Adipocyte (in vitro differentiated cells): ENCODE results near the gene MPHOSPH8.
"Not testable (repeated sequence)": the region's sequence is repeated elsewhere in the genome, so short reads cannot be mapped to it uniquely, and the experiment has no call there.

Experiments
- DNase-seq: peaks from one replicate; pipeline ENCODE4 v3.0.0-alpha.2; 2015; ENCODE audit warnings: low read depth
- H3K27me3 ChIP-seq: replicated peaks from 2 replicates; pipeline ENCODE4 v1.7.0; 2013; ENCODE audit warnings: mild to moderate bottlenecking, low read length, moderate library complexity; ENCODE audit not compliant: control insufficient read depth, insufficient read depth
- H3K36me3 ChIP-seq: 2 replicates; pipeline ENCODE4 v1.7.0; 2013; ENCODE audit warnings: low read length, mild to moderate bottlenecking, moderate library complexity; ENCODE audit not compliant: control insufficient read depth, insufficient read depth, severe bottlenecking
- H3K4me1 ChIP-seq: 2 replicates; pipeline ENCODE4 v1.7.0; 2013; ENCODE audit warnings: mild to moderate bottlenecking, low read length, moderate library complexity; ENCODE audit not compliant: control insufficient read depth, insufficient read depth
- H3K4me3 ChIP-seq: 2 replicates; pipeline ENCODE4 v1.7.0; 2013; ENCODE audit warnings: mild to moderate bottlenecking, low read length, moderate library complexity
- H3K9ac ChIP-seq: 2 replicates; pipeline ENCODE4 v1.7.0; 2013; ENCODE audit warnings: mild to moderate bottlenecking, low read length, moderate library complexity
- H3K9me3 ChIP-seq: 2 replicates; pipeline ENCODE4 v1.7.0; 2013; ENCODE audit warnings: mild to moderate bottlenecking, low read length, moderate library complexity; ENCODE audit not compliant: control insufficient read depth

Gene MPHOSPH8

DNA sequence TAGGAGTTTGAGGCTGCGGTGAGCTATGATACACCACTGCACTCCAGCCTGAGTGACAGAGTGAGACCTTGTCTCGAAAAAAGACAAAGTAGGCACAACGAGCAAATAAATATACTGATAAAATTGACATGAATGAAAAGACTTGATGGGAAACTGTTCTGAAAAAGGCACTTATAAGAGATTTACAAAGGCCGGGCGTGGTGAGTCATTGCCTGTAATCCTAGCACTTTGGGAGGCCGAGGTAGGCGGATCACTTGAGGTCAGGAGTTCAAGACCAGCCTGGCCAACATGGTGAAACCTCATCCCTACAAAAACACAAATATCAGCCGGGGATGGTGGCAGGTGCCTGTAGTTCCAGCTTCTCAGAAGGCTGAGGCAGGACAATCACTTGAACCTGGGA is 58.0 kb downstream of the MPHOSPH8 start:
- H3K9ac ChIP-seq, DNase-seq, H3K27me3 ChIP-seq, H3K4me1 ChIP-seq, H3K36me3 ChIP-seq, H3K9me3 ChIP-seq, H3K4me3 ChIP-seq: not testable (repeated sequence)

DNA sequence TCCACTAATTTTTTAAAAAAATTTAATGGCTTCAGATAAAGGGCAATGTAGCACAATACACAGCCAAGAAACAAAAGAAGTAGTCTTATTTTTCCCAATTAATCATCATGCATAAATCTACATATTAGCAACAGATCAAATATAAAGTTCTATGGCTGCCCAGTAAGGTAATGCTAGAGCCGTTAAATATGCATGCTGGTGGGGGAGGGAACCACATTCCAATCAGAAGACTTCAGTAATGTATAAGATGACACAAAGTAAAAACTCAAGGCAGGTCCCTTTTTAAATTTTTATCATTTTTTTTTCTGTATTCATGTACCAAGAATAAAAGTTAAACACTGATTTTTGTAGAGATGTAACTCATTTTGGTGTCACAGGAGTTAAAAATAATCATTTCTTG is 62.0 kb downstream of the MPHOSPH8 start:
- Histone ChIP-seq H3K9me3 (no peaks in the 10 kb centered on the region), H3K9ac (no peak overlapping the region), H3K4me1 (no peaks in the 10 kb centered on the region), H3K4me3 (no peak overlapping the region), H3K27me3 (no peaks in the 10 kb centered on the region), H3K36me3 (no peaks in the 10 kb centered on the region)
- no peak for DNase-seq

DNA sequence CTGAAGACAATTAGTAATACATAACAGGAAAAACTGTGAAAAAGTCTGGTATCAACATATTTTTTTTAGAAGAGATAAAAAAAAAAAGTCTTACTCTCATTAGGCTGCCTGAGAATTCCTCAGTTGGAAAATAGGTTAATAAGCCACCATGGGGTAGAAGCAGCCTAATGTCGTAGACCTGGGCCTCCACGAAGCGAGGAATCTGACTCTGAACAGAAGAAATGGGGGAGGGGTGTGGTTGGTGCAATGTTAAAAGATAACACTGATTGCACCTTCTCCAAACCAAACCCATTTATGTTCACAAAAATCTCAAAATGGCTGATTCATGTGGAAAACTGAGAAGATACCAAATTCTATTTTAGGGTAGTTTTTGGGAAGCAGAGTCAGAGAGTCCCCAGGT is 62.4 kb downstream of the MPHOSPH8 start:
- Histone ChIP-seq H3K4me1 (no peaks in the 10 kb centered on the region), H3K9me3 (no peaks in the 10 kb centered on the region), H3K4me3 (no peak overlapping the region), H3K36me3 (no peaks in the 10 kb centered on the region), H3K27me3 (no peaks in the 10 kb centered on the region), H3K9ac (no peak overlapping the region)
- no peak for DNase-seq

DNA sequence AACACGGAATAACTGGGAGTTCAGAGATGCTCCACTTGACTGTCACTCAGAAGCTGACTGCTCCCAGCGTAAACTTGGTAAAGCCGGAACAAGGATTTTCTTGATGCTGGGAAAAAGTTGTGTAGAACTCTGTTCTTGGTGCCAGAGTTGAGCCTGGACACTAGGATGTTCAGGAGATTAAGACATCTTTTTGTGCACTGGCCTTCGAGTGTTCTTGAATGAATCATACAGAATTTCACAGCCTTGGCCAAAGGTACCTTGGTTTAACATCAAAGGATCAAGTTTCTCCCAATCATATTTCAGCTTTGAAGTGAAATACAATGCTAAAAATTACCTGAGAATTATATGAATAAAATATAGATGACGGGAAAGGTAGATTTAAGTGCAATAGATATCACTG is 67.5 kb downstream of the MPHOSPH8 start:
- H3K4me1 ChIP-seq, DNase-seq, H3K27me3 ChIP-seq, H3K9me3 ChIP-seq, H3K36me3 ChIP-seq, H3K4me3 ChIP-seq, H3K9ac ChIP-seq: not testable (repeated sequence)

DNA sequence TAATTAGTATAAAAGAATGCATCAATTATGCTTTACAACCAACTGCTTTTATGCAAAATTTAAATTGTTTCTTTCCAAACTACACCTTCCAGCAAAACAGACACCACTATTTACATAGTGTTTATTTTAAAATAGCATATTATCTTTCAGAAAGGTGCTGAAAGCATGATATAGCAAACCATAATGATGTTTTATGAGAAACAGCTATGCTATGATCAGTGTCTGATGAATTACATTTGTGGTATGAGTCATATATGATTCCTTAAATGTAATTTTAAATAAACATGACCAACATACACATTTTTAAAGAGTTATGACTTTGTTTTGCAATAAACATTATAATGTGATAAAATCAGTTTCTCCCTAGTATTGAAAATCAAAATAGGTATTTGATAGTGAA is 68.2 kb downstream of the MPHOSPH8 start:
- not testable (repeated sequence) for H3K9ac ChIP-seq, H3K4me3 ChIP-seq, H3K9me3 ChIP-seq, H3K27me3 ChIP-seq, H3K4me1 ChIP-seq, H3K36me3 ChIP-seq
- peak; percentile 17 for DNase-seq

DNA sequence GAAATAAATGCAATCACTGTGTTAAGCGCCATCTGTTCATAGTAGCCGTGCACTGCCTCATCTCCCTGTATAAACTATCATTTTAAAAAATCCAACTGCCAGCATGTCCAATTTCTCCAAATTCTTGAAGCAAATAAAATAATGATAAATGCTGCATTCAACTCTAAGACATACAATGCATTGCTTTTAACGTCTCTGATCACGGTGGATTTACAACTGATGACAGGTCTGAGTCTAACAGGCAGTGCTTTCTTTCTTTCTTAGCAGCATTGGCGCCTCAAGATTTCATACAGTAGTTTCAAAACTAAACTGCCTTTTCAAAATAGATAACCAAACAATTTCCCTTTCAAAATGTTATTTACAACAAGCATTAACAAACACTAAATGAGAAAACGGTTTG is 70.8 kb downstream of the MPHOSPH8 start:
- not testable (repeated sequence) for H3K36me3 ChIP-seq, DNase-seq, H3K9me3 ChIP-seq, H3K4me3 ChIP-seq, H3K4me1 ChIP-seq, H3K27me3 ChIP-seq, H3K9ac ChIP-seq

DNA sequence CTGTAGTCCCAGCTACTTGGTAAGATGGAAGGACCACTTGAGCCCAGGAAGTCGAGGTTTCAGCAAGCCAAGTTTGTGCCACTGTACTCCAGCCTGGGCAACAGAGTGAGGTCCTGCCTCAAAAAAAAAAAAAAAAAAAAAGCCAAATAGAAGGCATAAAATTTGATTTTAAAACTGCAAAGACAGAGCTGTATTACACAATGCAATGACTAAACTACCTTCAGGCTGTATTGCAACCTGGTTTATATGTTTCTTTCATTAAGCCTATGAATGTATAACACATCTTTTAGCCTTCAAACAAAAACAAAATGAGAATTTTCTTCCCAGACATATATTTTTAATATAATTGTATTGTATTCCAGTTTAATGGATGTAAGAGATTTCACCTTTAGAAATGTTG is 75.6 kb downstream of the MPHOSPH8 start:
- H3K9me3 ChIP-seq, H3K27me3 ChIP-seq, H3K4me1 ChIP-seq, H3K4me3 ChIP-seq, H3K9ac ChIP-seq: not testable (repeated sequence)
- H3K36me3 ChIP-seq: peaks cover 11% of the 10 kb centered on the region
- peak; percentile 52 for DNase-seq

DNA sequence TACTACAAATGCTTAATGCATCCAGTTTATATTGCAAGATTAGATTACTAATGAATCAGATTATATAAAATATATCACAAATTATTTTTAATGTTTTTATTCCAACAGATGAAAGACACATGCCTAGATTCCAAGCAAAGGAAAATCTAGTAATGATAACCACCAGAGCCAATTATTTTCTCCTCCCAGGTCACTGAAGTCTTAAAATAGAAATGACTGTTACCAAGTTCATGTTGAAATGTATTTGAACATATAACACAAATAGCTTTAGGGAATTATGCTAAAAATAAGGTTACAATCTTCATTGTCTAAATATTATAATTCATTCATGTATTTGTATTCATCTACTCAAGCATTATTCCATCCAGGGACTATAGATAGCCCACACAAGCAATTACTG is 76.3 kb downstream of the MPHOSPH8 start:
- not testable (repeated sequence) for H3K4me3 ChIP-seq, H3K9me3 ChIP-seq, DNase-seq, H3K27me3 ChIP-seq, H3K9ac ChIP-seq, H3K4me1 ChIP-seq
- H3K36me3 ChIP-seq: peaks cover 18% of the 10 kb centered on the region

DNA sequence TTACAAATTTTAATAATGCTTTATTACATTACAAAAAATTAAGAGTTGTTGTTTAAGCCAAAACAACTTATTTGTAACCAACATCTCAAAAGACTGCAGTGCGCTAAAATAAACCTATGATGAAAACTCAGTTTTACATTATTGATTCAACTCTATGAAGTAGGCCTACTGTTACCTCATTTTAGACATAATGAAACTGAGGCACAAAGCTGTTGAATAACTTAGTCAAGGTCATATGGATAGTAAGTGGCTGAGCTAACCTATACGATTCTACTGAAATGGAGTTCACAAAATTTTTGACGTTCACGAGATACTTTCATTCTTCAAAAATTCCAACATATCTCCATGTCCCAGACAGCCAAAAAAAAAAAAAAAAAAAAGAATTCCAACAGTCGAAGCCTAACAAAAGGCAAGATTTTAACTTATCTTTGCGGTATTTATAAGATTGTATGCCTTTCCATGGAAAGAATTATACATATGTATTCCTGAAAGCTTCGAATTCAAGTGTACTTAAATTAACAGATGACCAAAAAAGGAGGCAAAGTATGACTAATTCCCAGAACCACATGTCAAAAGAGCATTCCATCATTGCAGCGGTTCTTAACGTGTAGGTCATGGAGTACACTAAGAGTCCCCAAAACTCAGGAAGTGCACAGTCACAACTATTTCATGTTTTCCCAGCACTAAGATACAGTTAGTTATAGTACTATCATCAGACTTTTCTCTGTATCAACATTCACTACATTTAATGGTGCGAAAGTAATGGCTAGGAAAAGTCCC is 79.9 kb downstream of the MPHOSPH8 start:
- no peaks in the 10 kb centered on the region for H3K27me3 ChIP-seq
- DNase-seq: peak; percentile 19
- no peaks in the 10 kb centered on the region for H3K4me1 ChIP-seq
- H3K4me3 ChIP-seq: no peak overlapping the region
- no peaks in the 10 kb centered on the region for H3K9me3 ChIP-seq
- no peak overlapping the region for H3K9ac ChIP-seq
- H3K36me3 ChIP-seq: peaks cover 32% of the 10 kb centered on the region

DNA sequence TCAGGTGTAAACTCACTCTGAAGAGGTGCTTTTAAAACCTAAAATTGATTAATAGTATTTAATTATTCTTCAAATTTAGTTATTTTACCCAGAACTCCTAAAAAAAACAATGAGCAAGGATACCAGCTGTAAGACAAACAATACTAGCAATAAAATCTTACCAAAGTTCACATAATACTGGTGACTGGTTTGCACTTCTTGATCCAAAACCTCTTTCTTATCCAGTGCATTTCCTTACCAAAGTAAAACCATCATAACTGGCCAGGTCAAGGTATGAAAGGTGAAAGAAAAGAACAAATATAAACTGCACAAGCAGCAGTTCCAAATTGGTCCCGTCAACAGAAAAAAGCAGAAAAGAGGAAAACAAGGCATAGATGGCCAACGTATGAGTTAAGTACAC is 86.6 kb downstream of the MPHOSPH8 start:
- H3K4me3 ChIP-seq: no peak overlapping the region
- no peak for DNase-seq
- H3K9me3 ChIP-seq: no peaks in the 10 kb centered on the region
- H3K9ac ChIP-seq: no peak overlapping the region
- H3K27me3 ChIP-seq: no peaks in the 10 kb centered on the region
- H3K4me1 ChIP-seq: peaks cover 7% of the 10 kb centered on the region
- peaks cover 28% of the 10 kb centered on the region for H3K36me3 ChIP-seq
